ENCODE measurements around the gene GLB1L2.

- TF ChIP-seq CTCF (conservative IDR thresholded peaks at IDR 0.05 in 1 of 2, IDR thresholded peaks at IDR 0.05 in 1 of 2; ENCODE audit: low read depth in 1 of 2, low read length in 2 of 2) (no peak), EZH2 (IDR thresholded peaks at IDR 0.05; ENCODE audit: low read length, missing control alignments) (no peak)
Measured at GRCh38 chr11:134380785-134381184, 49.0 kb downstream of the GLB1L2 start.
